Stimulated activated CD4-positive, alpha-beta T cell treated with anti-CD3 and anti-CD28 coated beads, TNF-alpha, amount 100 ng/mL, for 4 hours (primary cell): Measurements from ENCODE around the gene HIGD1B.

Experiments used
- DNase-seq, 3 experiments: peaks; one replicate each; pipeline ENCODE4 v3.0.0-alpha.2; 2020; ENCODE audit warnings: low read depth in 3 of 3

The HIGD1B gene

GRCh38 chr17:44878627-44879221 is 31.0 kb downstream of the HIGD1B start:
- DNase-seq: no peak

- DNase-seq: no peak
Observed at GRCh38 chr17:44879376-44879775, 31.7 kb downstream of the HIGD1B start.

- DNase-seq: no peak
Observed at GRCh38 chr17:44880062-44880461, 32.4 kb downstream of the HIGD1B start.

DNA sequence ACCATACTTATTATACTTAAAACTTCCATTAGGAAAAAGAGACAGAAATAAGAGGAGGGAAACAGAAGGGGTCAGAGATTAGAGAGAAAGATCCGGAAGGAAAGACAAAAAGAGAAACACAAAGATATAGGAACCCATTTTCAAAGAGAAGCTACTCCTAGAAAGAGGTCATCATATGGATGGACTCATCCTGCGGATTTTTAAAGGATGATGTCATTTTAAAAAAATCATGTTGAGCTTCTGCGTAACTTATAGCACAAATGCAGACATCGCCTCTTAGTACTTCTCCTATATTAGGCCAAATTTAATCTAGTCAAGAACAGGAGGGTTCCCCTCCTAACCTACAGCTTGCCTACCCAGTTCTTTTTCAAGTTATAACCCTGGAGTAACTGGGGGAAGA is 33.5 kb downstream of the HIGD1B start:
- no peak for DNase-seq

GRCh38 chr17:44884941-44885340 is 37.3 kb downstream of the HIGD1B start:
- no peak for DNase-seq

DNA sequence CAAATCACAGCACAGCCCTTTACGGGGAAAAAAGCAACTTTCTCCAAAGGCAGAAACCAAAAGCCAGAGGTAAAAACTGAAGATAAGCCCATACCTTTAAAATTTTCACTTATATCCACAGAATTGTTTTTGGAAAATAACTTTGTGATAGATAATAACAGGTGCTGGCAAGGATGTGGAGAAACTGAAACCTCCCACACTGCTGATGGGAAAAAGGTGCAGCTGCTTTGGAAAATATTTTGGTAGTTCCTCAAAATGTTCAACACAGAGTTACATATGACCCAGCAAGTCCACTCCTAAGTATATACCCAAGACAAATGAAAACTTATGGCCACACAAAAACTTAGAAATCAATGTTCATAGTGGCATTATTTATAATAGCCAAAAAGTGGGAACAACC is 39.3 kb downstream of the HIGD1B start:
- no peak for DNase-seq

- no peak for DNase-seq
Observed at GRCh38 chr17:44887971-44888954, 40.6 kb downstream of the HIGD1B start.

- DNase-seq: no peak
Observed at GRCh38 chr17:44889003-44889402, 41.3 kb downstream of the HIGD1B start.

GRCh38 chr17:44892250-44892649 is 44.6 kb downstream of the HIGD1B start:
- no peak for DNase-seq

DNA sequence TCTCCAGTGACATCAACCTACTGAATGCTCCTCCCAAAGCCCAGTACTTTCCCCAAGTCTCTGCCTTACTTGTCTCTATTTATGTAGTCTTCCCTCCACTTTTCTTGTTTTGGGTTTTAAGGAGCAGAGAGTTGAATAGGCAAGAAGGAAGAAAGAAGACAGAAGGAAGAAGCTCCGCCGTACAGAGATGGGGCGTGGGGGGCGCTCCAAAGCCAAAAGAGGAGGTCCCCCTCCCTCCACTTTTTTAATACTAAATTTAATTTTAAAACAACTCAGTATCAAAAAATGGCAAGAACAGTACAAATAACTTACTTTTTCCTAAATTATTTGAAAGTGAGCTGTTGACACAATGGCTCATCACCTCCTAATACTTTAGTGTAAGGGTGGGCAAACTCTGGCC is 47.0 kb downstream of the HIGD1B start:
- no peak for DNase-seq

DNA sequence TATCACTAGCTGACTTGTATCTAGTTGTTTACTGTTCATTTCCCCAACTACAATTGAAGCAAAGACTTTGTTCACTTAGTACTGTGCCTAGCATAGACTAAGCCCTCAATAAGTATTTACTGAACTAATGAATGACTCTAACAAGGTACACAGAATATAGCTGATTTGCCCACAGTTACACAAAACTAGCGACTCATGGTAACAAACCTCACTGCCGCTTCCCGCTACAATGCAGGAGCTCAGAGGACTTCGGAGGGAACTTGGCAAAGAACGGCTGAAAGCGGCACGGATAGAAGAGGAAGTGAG is 51.0 kb downstream of the HIGD1B start:
- no peak for DNase-seq

GRCh38 chr17:44899074-44899782 is 51.5 kb downstream of the HIGD1B start, which contains the start of gene EFTUD2:
EFTUD2 (minus strand) TSS chr17:44899445; CDS start chr17:44894521, 4,924 bp downstream.
- peak; percentile 85 to 87 (median 86) for DNase-seq
